NCI-H187 (cell line): ENCODE data around the gene IFITM5.
"Not testable (repeated sequence)": the region's sequence is repeated elsewhere in the genome, so short reads cannot be mapped to it uniquely, and the experiment has no call there.

Source experiments
- DNase-seq, 2 experiments: peaks; one replicate each; lab custom pipeline; 2025; lab: John Stamatoyannopoulos, UW

The IFITM5 gene

GRCh38 chr11:283405-284104 lies 15.8 kb downstream of the IFITM5 start:
- no peak for DNase-seq

GRCh38 chr11:282630-283360 lies 16.5 kb downstream of the IFITM5 start:
- no peak for DNase-seq

- no peak for DNase-seq
These were observed 17.2 kb downstream of the IFITM5 start for GRCh38 chr11:282171-282570.

- DNase-seq: no peak
These were observed 17.7 kb downstream of the IFITM5 start for GRCh38 chr11:281486-282161.

GRCh38 chr11:280706-281485 lies 18.4 kb downstream of the IFITM5 start:
- no peak for DNase-seq

GRCh38 chr11:279966-280705 lies 19.2 kb downstream of the IFITM5 start:
- DNase-seq: no peak

GRCh38 chr11:279040-279965 lies 20.0 kb downstream of the IFITM5 start:
- DNase-seq: no peak

- no peak for DNase-seq
These were observed 21.1 kb downstream of the IFITM5 start, which contains the start of gene NLRP6 for GRCh38 chr11:278001-278951. Gene NLRP6, plus strand, starts transcription at chr11:278407. Its CDS starts 163 bp downstream, at chr11:278570.

- DNase-seq: no peak
These were observed 23.1 kb downstream of the IFITM5 start for GRCh38 chr11:276219-276618.

GRCh38 chr11:272931-273198 lies 26.5 kb downstream of the IFITM5 start:
- DNase-seq: no peak

- no peak for DNase-seq
These were observed 27.0 kb downstream of the IFITM5 start for GRCh38 chr11:272195-272930.

- no peak for DNase-seq
These were observed 28.0 kb downstream of the IFITM5 start for GRCh38 chr11:271319-271715.

- DNase-seq: no peak
These were observed 28.6 kb downstream of the IFITM5 start for GRCh38 chr11:270451-271318.

- DNase-seq: no peak
These were observed 30.0 kb downstream of the IFITM5 start for GRCh38 chr11:269146-269890.

GRCh38 chr11:268716-269145 lies 30.6 kb downstream of the IFITM5 start:
- DNase-seq: not testable (repeated sequence)

GRCh38 chr11:267491-267994 lies 31.8 kb downstream of the IFITM5 start:
- DNase-seq: no peak
